Bronchial epithelial cell (primary cell): ENCODE measurements around the gene ACTG2. TPM values are rescaled to one million over a fixed set of nuclear protein-coding genes. Genes with fewer than 3 reads are reported as not detected.

Experiments used
- DNase-seq: peaks from one replicate; pipeline ENCODE4 v3.0.0-alpha.2; 2010; ENCODE audit warnings: low read depth
- FAIRE-seq: peaks from 2 replicates; lab custom pipeline; 2011; peaks lifted over from hg19 to GRCh38; lab: Jason Lieb, UNC
- H3K27me3 ChIP-seq: 2 replicates; pipeline ENCODE4 v1.5.1; 2011; ENCODE audit warnings: low read length; ENCODE audit not compliant: control insufficient read depth, insufficient read depth
- H3K36me3 ChIP-seq: 2 replicates; pipeline ENCODE4 v1.5.1; 2011; ENCODE audit warnings: low read length; ENCODE audit not compliant: control insufficient read depth, insufficient read depth
- H3K4me3 ChIP-seq: 2 replicates; pipeline ENCODE4 v1.5.1; 2011; ENCODE audit warnings: mild to moderate bottlenecking, low read depth, low read length, control low read depth
- CTCF ChIP-seq: IDR thresholded peaks from 2 replicates; pipeline ENCODE4 v1.5.1; 2011; ENCODE audit warnings: mild to moderate bottlenecking, moderate library complexity, low read length, control low read depth, inconsistent platforms; ENCODE audit not compliant: insufficient read depth, severe bottlenecking
- total RNA-seq: library from RNA; depleted of rRNA; stranded (reverse); fragments of >200 nt; gene quantifications from 2 replicates; pipeline ENCODE4 v1.2.1, GENCODE V29; 2014

Gene ACTG2
- total RNA-seq, 1 donor from 2014 or later, result not detected

- no peaks in the 10 kb centered on the region for H3K36me3 ChIP-seq
- DNase-seq, result no peak
- no peaks in the 10 kb centered on the region for H3K27me3 ChIP-seq
- no peak for FAIRE-seq
- no peak overlapping the region for H3K4me3 ChIP-seq
- no peak for TF ChIP-seq CTCF
Observed at GRCh38 chr2:73919596-73920228, 26.9 kb downstream of the ACTG2 start.

- H3K4me3 ChIP-seq, result no peak overlapping the region
- TF ChIP-seq CTCF, result peak; percentile 54
- DNase-seq (no peak), FAIRE-seq (no peak)
- no peaks in the 10 kb centered on the region for H3K36me3 ChIP-seq
- H3K27me3 ChIP-seq, result no peaks in the 10 kb centered on the region
Observed at GRCh38 chr2:73920577-73921545, 28.1 kb downstream of the ACTG2 start.

GRCh38 chr2:73921581-73921980, 28.8 kb downstream of the ACTG2 start:
- DNase-seq (no peak), FAIRE-seq (no peak)
- Histone ChIP-seq H3K27me3 (no peaks in the 10 kb centered on the region), H3K4me3 (no peak overlapping the region), H3K36me3 (no peaks in the 10 kb centered on the region)
- no peak for TF ChIP-seq CTCF

GRCh38 chr2:73922681-73923080, 29.9 kb downstream of the ACTG2 start:
- FAIRE-seq, result no peak
- Histone ChIP-seq H3K27me3 (no peaks in the 10 kb centered on the region), H3K36me3 (no peaks in the 10 kb centered on the region), H3K4me3 (no peak overlapping the region)
- DNase-seq, result peak; percentile 53
- no peak for TF ChIP-seq CTCF

- TF ChIP-seq CTCF, result no peak
- Histone ChIP-seq H3K4me3 (no peak overlapping the region), H3K36me3 (no peaks in the 10 kb centered on the region), H3K27me3 (no peaks in the 10 kb centered on the region)
- DNase-seq (no peak), FAIRE-seq (no peak)
Observed at GRCh38 chr2:73925033-73925704, 32.4 kb downstream of the ACTG2 start.
